Suppressor macrophage treated with lipopolysaccharide for 4 hours (primary cell): ENCODE data around the gene DUSP28.
"Not testable (repeated sequence)": the region's sequence is repeated elsewhere in the genome, so short reads cannot be mapped to it uniquely, and the experiment has no call there.

ENCODE experiments used
- DNase-seq: peaks from one replicate; pipeline ENCODE4 v3.0.0-alpha.2; 2020

Gene DUSP28

DNA sequence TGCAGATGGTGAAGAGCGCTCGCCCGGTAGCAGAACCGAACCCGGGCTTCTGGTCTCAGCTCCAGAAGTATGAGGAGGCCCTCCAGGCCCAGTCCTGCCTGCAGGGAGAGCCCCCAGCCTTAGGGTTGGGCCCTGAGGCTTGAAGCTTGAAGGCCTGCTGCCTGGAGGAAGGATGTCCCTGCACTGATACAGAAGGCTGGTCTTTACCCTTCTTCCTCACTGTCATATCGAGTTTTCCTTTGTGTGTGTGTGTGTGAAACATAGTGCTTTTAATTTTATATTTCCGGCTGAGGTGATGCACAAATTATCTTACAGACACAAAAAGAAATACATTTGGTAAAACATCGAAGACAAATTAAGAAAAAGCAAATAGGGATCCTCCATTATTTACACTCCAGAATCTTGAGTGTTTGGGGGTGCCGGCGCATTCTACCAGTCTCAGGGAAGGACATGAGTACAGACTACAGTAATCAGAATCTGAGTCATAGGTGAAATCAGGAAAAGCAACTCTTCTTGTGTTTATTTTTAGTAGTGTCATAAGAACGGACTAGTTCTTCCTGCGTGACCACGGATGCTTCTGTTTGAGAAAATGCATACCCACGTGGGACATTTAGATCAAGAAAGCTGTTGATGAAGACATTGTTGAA is 1.3 kb downstream of the DUSP28 start:
- DNase-seq: peak; percentile 85

DNA sequence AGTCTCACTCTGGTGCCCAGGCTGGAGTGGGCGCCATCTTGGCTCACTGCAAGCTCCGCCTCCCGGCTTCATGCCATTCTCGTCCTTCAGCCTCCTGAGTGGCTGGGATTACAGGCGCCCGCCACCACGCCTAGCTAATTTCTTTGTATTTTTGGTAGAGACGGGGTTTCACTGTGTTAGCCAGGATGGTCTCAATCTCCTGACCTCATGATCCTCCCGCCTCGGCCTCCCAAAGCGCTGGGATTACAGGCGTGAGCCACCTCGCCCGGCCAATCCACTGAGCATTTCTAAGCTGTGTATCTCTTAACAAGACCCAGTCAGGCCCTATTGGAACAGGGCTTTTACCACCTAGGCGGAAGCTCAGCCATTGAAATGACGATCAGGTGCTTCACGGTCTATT is 3.1 kb downstream of the DUSP28 start:
- not testable (repeated sequence) for DNase-seq

GRCh38 chr2:240563951-240564560 is 3.9 kb downstream of the DUSP28 start:
- peak; percentile 50 for DNase-seq

GRCh38 chr2:240564561-240565332 is 4.6 kb downstream of the DUSP28 start:
- peak; percentile 19 for DNase-seq

GRCh38 chr2:240565333-240566202 is 5.4 kb downstream of the DUSP28 start:
- DNase-seq: peak; percentile 89

GRCh38 chr2:240566203-240567136 is 6.3 kb downstream of the DUSP28 start:
- peak; percentile 94 for DNase-seq

DNA sequence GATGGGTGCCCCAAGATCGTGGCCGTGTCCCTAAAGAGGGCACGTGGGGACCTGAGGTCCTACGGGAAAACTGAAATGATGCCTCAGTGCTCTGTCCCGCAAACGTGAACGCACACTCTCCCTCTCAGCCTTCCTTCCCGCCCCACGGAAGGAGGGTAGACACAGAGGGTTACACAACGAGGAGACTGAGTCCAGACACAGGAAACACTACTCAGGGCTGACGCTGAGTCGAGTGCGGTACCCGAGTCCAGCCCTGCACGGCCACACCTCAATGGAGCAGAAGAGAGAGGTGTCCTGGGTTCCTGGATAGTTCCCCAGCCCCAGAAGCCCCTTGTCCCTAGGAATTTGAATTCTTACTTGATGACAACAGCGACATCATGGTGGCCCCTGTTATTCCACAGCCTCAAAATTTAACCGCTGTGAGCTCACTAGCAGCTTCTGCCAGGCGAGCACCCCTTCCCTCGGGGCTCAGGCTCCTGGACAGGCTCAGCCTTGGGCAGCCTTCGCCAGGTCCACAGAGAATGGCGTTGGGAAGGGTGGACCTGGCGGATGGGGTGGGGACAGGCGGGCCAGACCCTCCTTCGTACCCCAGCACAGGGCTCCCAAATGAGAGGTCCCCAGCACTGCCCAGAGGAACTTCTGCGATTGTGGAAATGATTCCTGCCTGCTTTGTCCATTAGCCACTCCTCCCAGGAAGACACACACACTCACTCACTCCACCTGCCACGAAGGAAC is 7.1 kb downstream of the DUSP28 start:
- DNase-seq: peak; percentile 49

- peak; percentile 69 for DNase-seq
These were observed 7.9 kb downstream of the DUSP28 start, which contains the start of gene RNPEPL1 for GRCh38 chr2:240567872-240568677. Gene RNPEPL1, plus strand, starts transcription at chr2:240568484. Its CDS starts 103 bp downstream, at chr2:240568587.

- DNase-seq: peak; percentile 53
These were observed 8.7 kb downstream of the DUSP28 start for GRCh38 chr2:240568678-240569522.

DNA sequence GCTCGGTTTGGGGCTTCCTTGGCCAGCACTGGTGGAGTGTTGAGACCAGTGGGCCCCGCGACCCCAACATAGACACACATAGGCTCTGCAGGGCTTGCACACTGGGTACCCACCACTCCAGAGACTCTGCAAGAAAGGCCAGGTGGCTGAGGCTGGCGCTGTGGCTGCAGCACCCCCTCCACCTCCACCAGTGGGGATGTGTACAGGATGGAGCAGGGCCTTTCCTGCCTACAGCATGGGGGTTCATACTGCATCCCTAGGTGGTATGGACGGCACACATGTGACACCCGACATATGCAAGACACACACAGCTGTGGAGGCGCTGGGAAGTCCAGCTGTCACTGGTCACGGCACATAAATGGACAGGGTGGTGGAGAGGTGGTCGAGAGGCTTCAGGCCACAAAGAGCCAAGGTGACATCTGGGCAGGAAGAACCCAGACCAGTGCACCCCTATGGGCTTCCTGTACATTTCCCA is 9.4 kb downstream of the DUSP28 start:
- DNase-seq: no peak

- DNase-seq: no peak
These were observed 9.9 kb downstream of the DUSP28 start for GRCh38 chr2:240569998-240570530.

DNA sequence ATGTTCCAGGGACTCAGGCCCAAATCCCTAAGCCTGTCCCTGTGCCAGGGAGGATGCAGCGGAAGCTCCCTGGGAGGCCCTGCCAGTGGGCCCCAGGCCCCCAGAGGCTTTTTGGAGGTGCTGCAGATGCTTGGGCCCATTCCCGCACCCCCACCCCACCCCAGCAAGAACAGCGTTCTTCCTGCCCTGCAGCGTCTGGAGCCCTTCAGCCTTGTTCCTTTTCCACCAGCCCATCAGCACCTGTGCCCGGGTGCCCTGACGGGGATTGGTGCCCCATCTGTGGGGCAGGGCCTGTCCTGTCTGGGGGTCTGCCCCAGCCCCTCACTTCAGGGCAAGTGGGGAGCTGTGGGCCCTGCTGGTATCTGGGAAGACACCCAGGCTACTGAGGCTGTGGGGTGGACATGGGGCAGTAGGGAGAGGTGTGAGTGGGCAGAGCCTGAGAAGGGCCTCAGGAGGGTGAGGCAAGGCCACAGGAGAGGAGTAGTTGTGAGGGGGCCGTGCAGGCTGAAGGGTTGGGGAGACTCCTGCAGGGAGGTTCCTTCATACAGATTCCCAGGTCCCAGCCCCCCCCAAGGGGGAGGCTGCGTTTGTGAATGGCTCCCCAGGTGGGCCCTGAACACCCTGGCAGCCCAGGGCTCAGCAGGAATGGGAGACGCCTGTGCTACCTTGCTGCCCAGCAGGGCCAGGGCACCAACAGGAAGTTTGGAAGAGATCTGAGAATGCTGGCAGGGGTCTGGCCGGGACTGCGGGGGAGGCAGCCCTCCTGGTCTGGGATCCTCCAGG is 10.6 kb downstream of the DUSP28 start:
- DNase-seq: no peak

DNA sequence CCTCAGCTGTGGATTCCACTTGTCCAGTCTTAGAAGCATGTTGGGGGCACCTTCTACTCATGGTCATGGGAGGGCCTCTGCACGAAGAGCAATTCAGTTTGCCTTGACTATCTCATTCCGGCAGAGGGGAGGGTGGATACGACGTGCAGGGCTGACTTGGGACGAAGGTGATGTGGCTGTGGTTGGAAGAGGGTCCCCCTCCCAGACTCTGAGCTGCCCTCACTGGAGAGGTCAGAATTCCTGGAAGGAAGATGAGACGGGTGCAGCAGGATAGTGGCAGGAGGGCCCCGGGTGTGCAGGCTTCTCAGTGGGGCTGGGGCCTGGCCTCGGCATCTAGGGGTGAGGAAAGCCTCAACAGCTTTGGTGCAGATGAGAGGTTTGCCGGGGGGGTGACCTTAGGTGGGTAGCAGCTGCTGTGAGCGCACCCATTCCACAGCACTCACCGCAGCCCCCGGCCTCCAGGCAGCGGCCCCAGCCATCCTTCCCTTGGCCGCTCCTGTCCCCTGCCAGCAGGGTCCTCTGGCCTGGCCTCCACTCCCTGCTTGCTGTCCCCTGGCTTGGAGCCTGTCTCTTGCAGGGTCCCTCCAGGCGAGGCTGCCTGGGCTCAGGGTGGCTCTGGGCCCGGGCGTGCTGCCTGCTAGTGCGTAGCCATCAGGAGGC is 11.3 kb downstream of the DUSP28 start:
- no peak for DNase-seq

DNA sequence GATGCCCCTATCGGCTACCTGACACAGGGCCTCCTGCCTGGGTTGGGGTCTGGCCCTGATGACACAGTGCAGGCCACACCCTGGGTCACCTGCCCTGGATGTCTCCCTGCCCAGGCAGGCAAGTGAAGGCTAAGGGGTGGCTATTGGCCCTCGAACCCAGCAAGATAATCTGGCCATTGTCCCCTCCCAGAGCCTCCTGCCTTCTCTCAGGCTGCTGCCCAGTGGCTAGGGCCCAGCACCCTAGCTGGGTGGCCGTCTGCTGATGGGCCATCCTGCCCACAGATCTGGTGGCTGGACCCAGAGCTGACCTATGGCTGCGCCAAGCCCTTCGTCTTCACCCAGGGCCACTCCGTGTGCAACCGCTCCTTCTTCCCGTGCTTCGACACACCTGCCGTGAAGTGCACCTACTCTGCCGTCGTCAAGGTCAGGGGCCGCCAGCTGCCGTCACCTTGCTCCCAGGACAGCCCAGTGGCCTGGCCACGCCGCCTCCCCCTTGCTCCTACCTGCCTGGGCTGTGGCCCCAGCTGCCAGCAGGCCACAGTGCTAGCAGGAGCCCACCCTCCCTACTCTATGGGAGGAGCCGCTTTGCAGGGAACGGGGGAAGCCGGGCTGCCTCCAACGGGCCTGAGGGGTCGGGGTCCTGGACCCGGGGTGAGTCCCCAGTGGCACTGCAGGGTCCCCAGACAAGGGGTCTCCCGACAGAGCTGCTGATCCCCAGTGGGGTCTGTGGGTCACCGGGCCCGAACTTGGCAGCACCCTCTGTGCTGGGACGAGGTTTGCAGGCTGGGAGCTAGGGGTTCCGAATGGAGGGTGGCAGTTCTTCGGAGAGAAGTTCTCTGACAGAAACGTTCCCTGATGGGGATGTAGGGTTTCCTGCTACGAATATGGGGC is 12.2 kb downstream of the DUSP28 start:
- DNase-seq: no peak

DNA sequence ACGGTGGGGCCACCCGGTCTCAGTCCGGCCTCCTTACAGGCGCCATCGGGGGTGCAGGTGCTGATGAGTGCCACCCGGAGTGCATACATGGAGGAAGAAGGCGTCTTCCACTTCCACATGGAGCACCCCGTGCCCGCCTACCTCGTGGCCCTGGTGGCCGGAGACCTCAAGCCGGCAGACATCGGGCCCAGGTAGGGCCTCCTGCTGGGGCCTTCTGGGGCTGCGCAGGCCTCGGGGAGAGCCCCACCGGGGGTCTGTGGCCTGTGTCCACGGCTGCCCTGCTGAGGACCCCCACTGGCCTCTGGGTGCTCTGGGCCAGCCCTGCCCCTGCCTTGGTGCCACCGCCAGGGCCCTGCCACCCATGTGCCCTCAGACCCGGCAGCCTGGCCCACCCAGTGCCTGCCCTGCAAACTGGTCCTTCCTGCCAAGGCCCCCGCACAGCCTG is 12.9 kb downstream of the DUSP28 start:
- no peak for DNase-seq
